Tibial nerve (tissue), 4 donors: ENCODE measurements around the gene ZNF579. TPM values are rescaled to one million over a fixed set of nuclear protein-coding genes. Genes with fewer than 3 reads are reported as not detected.

Source experiments
- DNase-seq, 2 donors: peaks; one replicate each; pipeline ENCODE4 v3.0.0-alpha.2; 2019; ENCODE audit warnings: low spot score in 2 of 2
- H3K27ac ChIP-seq, 4 donors: fragments of 200-600 bp; sonication (generic) in 3 of 4; one replicate each; pipeline ENCODE4 v1.5.1; 2017 to 2019; ENCODE audit warnings: mild to moderate bottlenecking in 1 of 4
- H3K27me3 ChIP-seq, 2 donors: fragments of 200-600 bp; sonication (generic) in 1 of 2; one replicate each; pipeline versions ENCODE4 v1.5.1 to v1.6.0; 2017 to 2019
- H3K36me3 ChIP-seq, 3 donors: fragments of 200-600 bp; sonication (generic); one replicate each; pipeline ENCODE4 v1.5.1; 2018 to 2019
- H3K4me1 ChIP-seq, 4 donors: fragments of 200-600 bp; sonication (generic) in 3 of 4; one replicate each; pipeline ENCODE4 v1.5.1; 2017 to 2019
- H3K4me3 ChIP-seq, 4 donors: fragments of 200-600 bp; sonication (generic) in 3 of 4; one replicate each; pipeline ENCODE4 v1.5.1; 2017 to 2019; ENCODE audit warnings: mild to moderate bottlenecking in 1 of 4, moderate library complexity in 1 of 4
- H3K9me3 ChIP-seq, 4 donors: fragments of 200-600 bp; sonication (generic) in 3 of 4; one replicate each; pipeline ENCODE4 v1.5.1; 2017 to 2019
- EP300 ChIP-seq, 2 donors: sonication (generic); formaldehyde crosslinking; IDR thresholded peaks; one replicate each; pipeline ENCODE4 v1.6.1; 2017; ENCODE audit warnings: antibody characterized with exemption in 2 of 2, mild to moderate bottlenecking in 1 of 2
- POLR2A ChIP-seq, 2 donors: fragments of 450-650 bp; IDR thresholded peaks; one replicate each; pipeline ENCODE4 v1.6.1; 2017; ENCODE audit warnings: antibody characterized with exemption in 2 of 2, mild to moderate bottlenecking in 2 of 2, moderate library complexity in 2 of 2
- WGBS, 2 donors: methylation state at CpG; one replicate each; pipeline ENCODE4 v1.1.5; 2018; 5-methylcytosine and 5-hydroxymethylcytosine counted together
- total RNA-seq, 4 donors: library from RNA; depleted of rRNA; stranded (reverse); fragments of >200 nt; gene quantifications; one replicate each; pipeline ENCODE4 v1.1.0, GENCODE V29; 2016
- TF ChIP-seq, protein P1 (sequence below), 5 experiments: fragments of 200-600 bp in 3 of 5; fragments of 450-650 bp in 2 of 5; sonication (generic) in 3 of 5; IDR thresholded peaks; one replicate each; pipeline ENCODE4 v1.5.1; 2016 to 2019; ENCODE audit warnings: antibody characterized with exemption in 5 of 5, mild to moderate bottlenecking in 3 of 5, moderate library complexity in 2 of 5

The ZNF579 gene
- total RNA-seq, 4 donors from 2014 or later = 2.0 to 5.3 (median 4.2) TPM

DNA sequence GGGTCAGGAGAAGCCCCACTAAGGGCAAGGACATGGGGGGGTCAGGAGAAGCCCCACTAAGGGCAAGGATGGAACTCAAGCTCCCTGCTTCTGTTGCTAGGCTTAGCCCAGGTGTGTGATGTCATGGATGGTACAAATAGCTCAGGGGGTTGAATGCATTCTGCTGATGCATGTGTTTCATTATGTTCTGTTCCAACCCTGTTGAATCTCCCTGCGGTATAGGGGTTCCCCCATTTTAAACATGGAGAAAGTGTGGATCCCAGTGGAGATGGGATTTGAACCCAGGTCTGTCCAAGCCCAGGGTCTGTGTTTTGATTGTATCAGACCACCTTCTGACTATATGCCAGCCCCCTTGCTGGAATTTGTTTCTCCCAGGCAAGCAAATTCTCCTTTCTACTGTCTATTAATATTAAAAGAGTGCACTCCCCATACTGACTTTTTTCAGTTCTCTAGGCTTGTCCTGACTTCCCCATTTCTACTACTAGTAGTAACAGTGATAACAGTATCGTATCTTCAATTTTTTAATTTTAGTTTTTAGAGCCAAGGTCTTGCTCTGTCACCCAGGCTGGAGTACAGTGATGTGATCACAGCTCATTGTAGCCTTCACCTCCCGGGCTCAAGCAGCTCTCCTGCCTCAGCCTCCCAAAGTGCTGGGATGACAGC lies 31.5 kb upstream of the ZNF579 start:
- Histone ChIP-seq H3K4me1 (peaks cover 0 to 36% (median 0%) of the 10 kb centered on the region in 4 donors), H3K9me3 (no peaks in the 10 kb centered on the region), H3K36me3 (peaks cover 0 to 67% (median 6%) of the 10 kb centered on the region in 3 donors), H3K4me3 (no peak overlapping the region), H3K27me3 (no peaks in the 10 kb centered on the region), H3K27ac (no peak overlapping the region)
- DNase-seq = no peak
- TF ChIP-seq, protein P1, sequence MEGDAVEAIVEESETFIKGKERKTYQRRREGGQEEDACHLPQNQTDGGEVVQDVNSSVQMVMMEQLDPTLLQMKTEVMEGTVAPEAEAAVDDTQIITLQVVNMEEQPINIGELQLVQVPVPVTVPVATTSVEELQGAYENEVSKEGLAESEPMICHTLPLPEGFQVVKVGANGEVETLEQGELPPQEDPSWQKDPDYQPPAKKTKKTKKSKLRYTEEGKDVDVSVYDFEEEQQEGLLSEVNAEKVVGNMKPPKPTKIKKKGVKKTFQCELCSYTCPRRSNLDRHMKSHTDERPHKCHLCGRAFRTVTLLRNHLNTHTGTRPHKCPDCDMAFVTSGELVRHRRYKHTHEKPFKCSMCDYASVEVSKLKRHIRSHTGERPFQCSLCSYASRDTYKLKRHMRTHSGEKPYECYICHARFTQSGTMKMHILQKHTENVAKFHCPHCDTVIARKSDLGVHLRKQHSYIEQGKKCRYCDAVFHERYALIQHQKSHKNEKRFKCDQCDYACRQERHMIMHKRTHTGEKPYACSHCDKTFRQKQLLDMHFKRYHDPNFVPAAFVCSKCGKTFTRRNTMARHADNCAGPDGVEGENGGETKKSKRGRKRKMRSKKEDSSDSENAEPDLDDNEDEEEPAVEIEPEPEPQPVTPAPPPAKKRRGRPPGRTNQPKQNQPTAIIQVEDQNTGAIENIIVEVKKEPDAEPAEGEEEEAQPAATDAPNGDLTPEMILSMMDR (IDR thresholded peaks at IDR 0.05) = no peak
- TF ChIP-seq EP300 (IDR thresholded peaks at IDR 0.05) = no peak
- no peak for TF ChIP-seq POLR2A (IDR thresholded peaks at IDR 0.05)
- 86 to 87% methylated on average over 3 of the region's 3 CpGs for WGBS, 2 donors

DNA sequence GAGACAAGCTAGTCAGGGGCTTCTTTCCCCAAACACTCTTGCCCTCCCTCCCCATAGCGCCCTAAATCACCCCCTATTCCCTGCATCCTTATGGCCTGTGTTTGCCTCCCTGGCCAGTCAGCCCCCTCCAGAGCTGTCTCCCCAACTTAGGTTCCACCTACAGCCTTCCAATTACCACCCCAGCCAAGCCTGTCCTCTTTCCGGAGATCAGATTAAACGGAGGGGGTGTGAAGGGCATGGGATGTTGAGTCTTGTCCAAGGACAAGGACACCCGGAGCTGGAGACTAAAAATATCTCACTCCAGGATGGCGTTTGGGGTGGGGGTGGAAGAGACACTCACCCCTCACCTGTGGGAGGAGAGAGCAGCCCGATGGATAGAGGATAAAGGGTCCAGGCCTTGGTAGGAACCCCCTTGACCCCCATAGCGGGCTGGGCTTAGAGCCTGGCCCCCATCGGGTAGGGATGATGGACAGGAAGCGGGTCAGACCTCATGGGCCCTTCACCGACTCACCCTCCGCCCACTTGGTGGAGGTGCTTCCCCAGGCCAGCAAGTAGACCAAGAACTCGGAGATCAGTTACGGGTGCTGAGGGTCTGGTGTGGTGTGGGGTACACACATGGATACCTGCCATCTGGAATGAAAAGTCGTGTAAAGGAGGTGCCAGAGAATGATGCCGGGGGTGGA lies 30.8 kb upstream of the ZNF579 start:
- Histone ChIP-seq H3K27ac (no peak overlapping the region), H3K27me3 (no peaks in the 10 kb centered on the region)

DNA sequence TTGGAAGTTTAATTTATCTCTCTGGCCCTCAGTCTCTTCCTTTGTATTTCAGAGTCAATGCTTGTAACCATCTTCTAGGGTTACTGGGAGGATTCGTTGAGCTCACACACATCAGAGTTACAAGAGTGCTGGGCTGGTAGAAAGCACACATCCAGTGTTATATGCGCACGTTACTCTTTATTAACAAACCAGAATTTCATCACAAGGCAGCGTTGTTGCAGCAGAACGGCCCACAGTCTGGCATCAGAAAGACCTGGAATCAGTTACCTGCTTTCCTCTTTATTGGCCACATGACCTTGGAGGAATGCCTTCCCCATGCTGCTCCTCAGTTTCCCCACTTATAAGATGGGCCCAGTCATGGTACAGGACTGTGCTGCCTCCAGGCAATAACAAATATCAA lies 28.7 kb upstream of the ZNF579 start:
- DNase-seq = no peak
- peaks cover 0 to 39% (median 0%) of the 10 kb centered on the region in 3 donors for H3K36me3 ChIP-seq
- H3K4me1 ChIP-seq = peaks cover 0 to 55% (median 10%) of the 10 kb centered on the region in 4 donors
- 91 to 95% methylated on average over 5 of the region's 5 CpGs for WGBS, 2 donors
- H3K4me3 ChIP-seq = no peak overlapping the region
- H3K9me3 ChIP-seq = no peaks in the 10 kb centered on the region
- H3K27ac ChIP-seq = no peak overlapping the region
- TF ChIP-seq POLR2A (IDR thresholded peaks at IDR 0.05) (no peak), EP300 (IDR thresholded peaks at IDR 0.05) (no peak)
- TF ChIP-seq, protein P1 (IDR thresholded peaks at IDR 0.05) = no peak
- no peaks in the 10 kb centered on the region for H3K27me3 ChIP-seq

More for the DNA sequence above, 30.8 kb upstream of the ZNF579 start:
- DNase-seq = no peak
- no peak for TF ChIP-seq POLR2A (IDR thresholded peaks at IDR 0.05)
- TF ChIP-seq, protein P1 (IDR thresholded peaks at IDR 0.05) = no peak
- Histone ChIP-seq H3K36me3 (peaks cover 0 to 61% (median 6%) of the 10 kb centered on the region in 3 donors), H3K4me3 (no peak overlapping the region), H3K9me3 (no peaks in the 10 kb centered on the region), H3K4me1 (peaks cover 0 to 42% (median 4%) of the 10 kb centered on the region in 4 donors)
- 77 to 81% methylated on average over 14 to 15 of the region's 15 CpGs for WGBS, 2 donors

DNA sequence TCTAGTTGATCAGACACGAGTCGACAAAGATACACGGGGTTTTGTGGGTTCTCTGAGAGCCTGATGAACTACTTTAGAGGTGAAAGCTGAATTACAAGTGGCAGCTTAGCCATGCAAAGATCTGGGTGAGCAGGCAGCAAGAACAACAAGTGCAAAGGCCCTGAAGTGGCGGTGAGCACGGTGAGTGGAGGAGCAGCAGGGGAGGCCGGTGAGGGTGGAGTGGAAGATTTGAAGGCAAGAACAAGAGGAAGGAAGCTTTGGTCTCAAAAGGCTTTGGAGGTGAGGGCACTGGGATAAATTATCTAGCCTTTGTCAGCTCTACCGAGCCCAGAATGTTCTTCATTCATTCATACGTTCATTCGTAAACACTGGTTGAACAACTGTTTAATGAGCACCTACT lies 26.2 kb upstream of the ZNF579 start:
- 64 to 70% methylated on average over 9 of the region's 9 CpGs for WGBS, 2 donors

More for the DNA sequence above, 26.2 kb upstream of the ZNF579 start:
- Histone ChIP-seq H3K4me3 (peak overlapping the region in 1 of 4 donors; percentile 100), H3K27me3 (no peaks in the 10 kb centered on the region), H3K9me3 (no peaks in the 10 kb centered on the region), H3K27ac (peak overlapping the region in 1 of 4 donors; percentile 98), H3K4me1 (peaks cover 0 to 60% (median 11%) of the 10 kb centered on the region in 4 donors), H3K36me3 (peaks cover 0 to 36% (median 0%) of the 10 kb centered on the region in 3 donors)
- TF ChIP-seq, protein P1 (IDR thresholded peaks at IDR 0.05) = no peak
- TF ChIP-seq POLR2A (IDR thresholded peaks at IDR 0.05) = no peak
- DNase-seq = no peak
